Right cardiac atrium (tissue), 5 donors: Measurements from ENCODE around the gene WWOX. TPM values are rescaled to one million over a fixed set of nuclear protein-coding genes. Genes with fewer than 3 reads are reported as not detected.
"Not testable (repeated sequence)": the region's sequence is repeated elsewhere in the genome, so short reads cannot be mapped to it uniquely, and the experiment has no call there.

Source experiments
- ATAC-seq, 2 donors: fragments of 200-7000 bp; cut with Tn5 transposase; one replicate each; pipeline versions ENCODE4 v1.8.0 to v1.9.1; 2020; ENCODE audit warnings: moderate library complexity in 2 of 2, mild to moderate bottlenecking in 1 of 2
- DNase-seq, 3 donors: peaks; one replicate each; pipeline ENCODE4 v3.0.0-alpha.2; 2020
- H3K27ac ChIP-seq: one replicate; pipeline ENCODE4 v1.5.1; 2013; ENCODE audit warnings: mild to moderate bottlenecking, low read length, control low read depth, moderate library complexity
- H3K27me3 ChIP-seq: one replicate; pipeline ENCODE4 v1.6.1; 2013; ENCODE audit not compliant: control insufficient read depth, insufficient read depth
- H3K4me1 ChIP-seq: one replicate; pipeline ENCODE4 v1.6.1; 2013; ENCODE audit warnings: low read length; ENCODE audit not compliant: control insufficient read depth, insufficient read depth
- H3K4me3 ChIP-seq: one replicate; pipeline ENCODE4 v1.5.1; 2013; ENCODE audit warnings: low read length, control low read depth
- H3K9me3 ChIP-seq: one replicate; pipeline ENCODE4 v1.6.1; 2013; ENCODE audit warnings: low read length; ENCODE audit not compliant: control insufficient read depth
- WGBS: extraction: QIAGEN DNeasy Blood & Tissue Kit; methylation state at CpG from one replicate; pipeline ENCODE4 v1.1.7; 2013; 5-methylcytosine and 5-hydroxymethylcytosine counted together
- intact Hi-C, 4 donors: fragments of 100-400 bp; cut with DNase I; formaldehyde crosslinking; loops; one replicate each; pipeline versions ENCODE4 v1.11.0 to v1.14.0; 2022 to 2023
- long read RNA-seq, 4 donors: library from polyadenylated mRNA; unstranded; transcript quantifications; one replicate each; pipeline ENCODE4 v2.0.0, GENCODE V29; 2020 to 2021
- polyA plus RNA-seq: library from polyadenylated mRNA; stranded (reverse); fragments of 200-250 nt; gene quantifications from one replicate; pipeline ENCODE4 v1.2.3, GENCODE V29; 2013
- total RNA-seq, 4 donors: library from RNA; stranded (reverse); fragmentation: NEBNext Ultra II Directional; extraction: Animal tissue kit (Norgen Biotek cat#: 25700); gene quantifications; one replicate each; pipeline ENCODE4 v1.2.1, GENCODE V29; 2021
- donor health status: healthy with polysubstance abuse.
- donor health status: DM: no; HTN: yes; CAD: no.
- donor health status: DM: no; HTN: no; CAD: no.
- donor health status: DM: no; HTN: yes; CAD: no; lungs with severe emphysema.
- donor health status: DM: yes; HTN: yes; CAD: no.

WWOX gene
- total RNA-seq (10 to 100 TPM; 10.1 to 14.9 (median 13.6) TPM), polyA plus RNA-seq (6.0 TPM)
- long read RNA-seq, donor 1, partial matches to known transcripts, result 0 of 12 reads
- long read RNA-seq, donor 1, other reads (novel, unspliced or antisense), result 8 of 12 reads
- long read RNA-seq, donor 2, partial matches to known transcripts, result 0 of 1 reads
- long read RNA-seq, donor 2, other reads (novel, unspliced or antisense), result 0 of 1 reads
- long read RNA-seq, donor 3, partial matches to known transcripts, result 0 of 11 reads
- long read RNA-seq, donor 3, other reads (novel, unspliced or antisense), result 8 of 11 reads
- long read RNA-seq, donor 4, partial matches to known transcripts, result 0 of 1 reads
- long read RNA-seq, donor 4, other reads (novel, unspliced or antisense), result 1 of 1 reads

GRCh38 chr16:78099271-78100111 is at the start of gene WWOX:
TSS of gene WWOX (plus strand) at chr16:78099654.
- Histone ChIP-seq H3K27me3 (no peaks in the 10 kb centered on the region), H3K4me1 (peaks cover 3% of the 10 kb centered on the region), H3K9me3 (no peaks in the 10 kb centered on the region), H3K27ac (peak within 1 kb of the TSS; percentile 90), H3K4me3 (peak within 1 kb of the TSS; percentile 93)
- intact Hi-C loops, result no loop called here
- WGBS, result under 1% methylated on average over 84 of the region's 84 CpGs
- DNase-seq (peak; percentile 98 to 99 (median 99)), ATAC-seq (peak; percentile 99)

- Histone ChIP-seq H3K27me3 (no peaks in the 10 kb centered on the region), H3K4me1 (no peaks in the 10 kb centered on the region), H3K27ac (no peak overlapping the region), H3K4me3 (no peak overlapping the region), H3K9me3 (no peaks in the 10 kb centered on the region)
- WGBS, result 84% methylated on average over 2 of the region's 2 CpGs
- no peak for ATAC-seq
- intact Hi-C loops, result no loop called here
- no peak for DNase-seq
Observed at GRCh38 chr16:78050734-78051400, 48.6 kb upstream of the WWOX start.

- WGBS, result 72% methylated on average over 9 of the region's 9 CpGs
Observed at GRCh38 chr16:78057803-78058564, 41.5 kb upstream of the WWOX start.

GRCh38 chr16:78059806-78060205 is 39.6 kb upstream of the WWOX start:
- H3K27me3 ChIP-seq, intact Hi-C loops, H3K27ac ChIP-seq, H3K4me1 ChIP-seq, H3K9me3 ChIP-seq, ATAC-seq, H3K4me3 ChIP-seq, DNase-seq: not testable (repeated sequence)
- 79% methylated on average over 25 of the region's 25 CpGs for WGBS

More at GRCh38 chr16:78057803-78058564, 41.5 kb upstream of the WWOX start:
- Histone ChIP-seq H3K4me1 (no peaks in the 10 kb centered on the region), H3K27ac (no peak overlapping the region), H3K4me3 (no peak overlapping the region), H3K9me3 (no peaks in the 10 kb centered on the region), H3K27me3 (no peaks in the 10 kb centered on the region)
- intact Hi-C loops, result no loop called here
- no peak for ATAC-seq
- DNase-seq, result no peak

GRCh38 chr16:78060295-78060694 is 39.2 kb upstream of the WWOX start:
- 33% methylated on average over 5 of the region's 5 CpGs for WGBS
- DNase-seq, result no peak
- intact Hi-C loops, result no loop called here

GRCh38 chr16:78060809-78061208 is 38.6 kb upstream of the WWOX start:
- intact Hi-C loops, result no loop called here
- DNase-seq (no peak), ATAC-seq (no peak)
- no peaks in the 10 kb centered on the region for H3K4me1 ChIP-seq
- H3K9me3 ChIP-seq, result no peaks in the 10 kb centered on the region
- no peak overlapping the region for H3K27ac ChIP-seq
- no peaks in the 10 kb centered on the region for H3K27me3 ChIP-seq
- WGBS, result 62% methylated on average over 5 of the region's 5 CpGs
- no peak overlapping the region for H3K4me3 ChIP-seq

More at GRCh38 chr16:78060295-78060694, 39.2 kb upstream of the WWOX start:
- Histone ChIP-seq H3K4me3 (no peak overlapping the region), H3K27me3 (no peaks in the 10 kb centered on the region), H3K9me3 (no peaks in the 10 kb centered on the region), H3K27ac (no peak overlapping the region), H3K4me1 (no peaks in the 10 kb centered on the region)
- no peak for ATAC-seq

GRCh38 chr16:78065319-78065718 is 34.1 kb upstream of the WWOX start:
- intact Hi-C loops, result no loop called here
- 41% methylated on average over 4 of the region's 4 CpGs for WGBS
- H3K27me3 ChIP-seq, result no peaks in the 10 kb centered on the region

GRCh38 chr16:78069913-78070312 is 29.5 kb upstream of the WWOX start:
- no peak for DNase-seq
- no peak overlapping the region for H3K4me3 ChIP-seq
- no peak overlapping the region for H3K27ac ChIP-seq
- 87% methylated on average over 5 of the region's 5 CpGs for WGBS
- H3K27me3 ChIP-seq, result no peaks in the 10 kb centered on the region
- intact Hi-C loops, result loop anchor here in 1 of 4 donors (5.0 kb wide), 1 partner anchor 322 kb away; no protein-coding TSS in a partner anchor
- no peaks in the 10 kb centered on the region for H3K4me1 ChIP-seq
- no peak for ATAC-seq
- no peaks in the 10 kb centered on the region for H3K9me3 ChIP-seq

More at GRCh38 chr16:78065319-78065718, 34.1 kb upstream of the WWOX start:
- no peak overlapping the region for H3K27ac ChIP-seq
- no peak for DNase-seq
- H3K4me3 ChIP-seq, result no peak overlapping the region
- no peaks in the 10 kb centered on the region for H3K9me3 ChIP-seq
- H3K4me1 ChIP-seq, result no peaks in the 10 kb centered on the region
- ATAC-seq, result no peak

- Histone ChIP-seq H3K27ac (no peak overlapping the region), H3K9me3 (no peaks in the 10 kb centered on the region), H3K4me3 (no peak overlapping the region), H3K27me3 (no peaks in the 10 kb centered on the region), H3K4me1 (no peaks in the 10 kb centered on the region)
- ATAC-seq (no peak), DNase-seq (no peak)
- intact Hi-C loops, result loop anchor here in 1 of 4 donors (5.0 kb wide), 1 partner anchor 320 kb away; no protein-coding TSS in a partner anchor
- WGBS, result 19% methylated on average over 5 of the region's 5 CpGs
Observed at GRCh38 chr16:78072275-78072674, 27.2 kb upstream of the WWOX start.

GRCh38 chr16:78075800-78076199 is 23.7 kb upstream of the WWOX start:
- ATAC-seq (no peak), DNase-seq (no peak)
- no peak overlapping the region for H3K4me3 ChIP-seq
- H3K9me3 ChIP-seq, result no peaks in the 10 kb centered on the region
- no peaks in the 10 kb centered on the region for H3K27me3 ChIP-seq
- H3K4me1 ChIP-seq, result no peaks in the 10 kb centered on the region
- WGBS, result 79% methylated on average over 3 of the region's 3 CpGs
- H3K27ac ChIP-seq, result no peak overlapping the region
- intact Hi-C loops, result no loop called here
